Measurements from ENCODE around the gene PILRA.

PILRA gene

GRCh38 chr7:100429637-100430492 is 56.6 kb downstream of the PILRA start, which contains the start of gene MEPCE:
TSS of gene MEPCE (plus strand) at chr7:100429831. CDS start at chr7:100430019, 188 bp downstream.
- Histone ChIP-seq H3K27ac (replicated peaks; ENCODE audit: low read length) (peak within 1 kb of the TSS; percentile 100), H2BK15ac (ENCODE audit: low read length) (peak within 1 kb of the TSS; percentile 90), H3K23ac (ENCODE audit: low read depth, low read length, poor library complexity) (peak within 1 kb of the TSS; percentile 100), H3K9me3 (replicated peaks in 1 of 2; ENCODE audit: control insufficient read depth in 2 of 2, insufficient read depth in 1 of 2, low read depth in 1 of 2, low read length in 2 of 2) (peaks cover 4% of the 10 kb centered on the region in 2 donors), H3K36me3 (replicated peaks in 1 of 2; ENCODE audit: control insufficient read depth in 2 of 2, insufficient read depth in 2 of 2, low read length in 2 of 2) (peaks cover 28 to 45% of the 10 kb centered on the region in 2 donors), H3K4me2 (ENCODE audit: insufficient read depth, low read length, poor library complexity, severe bottlenecking) (peak within 1 kb of the TSS; percentile 95), H2BK120ac (ENCODE audit: low read depth, low read length) (peak within 1 kb of the TSS; percentile 98), H4K8ac (ENCODE audit: low read depth, low read length) (peak within 1 kb of the TSS; percentile 94), H3K4ac (ENCODE audit: low read length) (peak within 1 kb of the TSS; percentile 98), H3K27me3 (ENCODE audit: control insufficient read depth in 3 of 3, insufficient read depth in 3 of 3, low read depth in 1 of 3, low read length in 3 of 3) (peaks cover 0 to 2% (median 0%) of the 10 kb centered on the region in 3 experiments), H3K9ac (ENCODE audit: low read depth, low read length, poor library complexity) (peak within 1 kb of the TSS; percentile 95), H2BK5ac (ENCODE audit: low read length) (peak within 1 kb of the TSS; percentile 96), H3K4me3 (ENCODE audit: low read length in 2 of 2) (peak within 1 kb of the TSS; percentile 68 to 92), H2AK5ac (ENCODE audit: low read depth, low read length) (peak within 1 kb of the TSS; percentile 100), H3K79me1 (ENCODE audit: low read depth, low read length) (peaks cover 11% of the 10 kb centered on the region), H3K14ac (ENCODE audit: low read length) (peak within 1 kb of the TSS; percentile 99), H2AFZ (ENCODE audit: low read length) (peak within 1 kb of the TSS; percentile 94), H3K4me1 (ENCODE audit: control insufficient read depth in 2 of 2, insufficient read depth in 1 of 2, low read depth in 1 of 2, low read length in 2 of 2) (peaks cover 23 to 24% of the 10 kb centered on the region in 2 donors), H2BK12ac (ENCODE audit: low read length) (no peak within 1 kb of the TSS), H3K18ac (ENCODE audit: low read length) (peak within 1 kb of the TSS; percentile 100), H4K91ac (ENCODE audit: low read depth, low read length, poor library complexity) (peak within 1 kb of the TSS; percentile 77)
- no CpG with 5 or more reads among the region's 95 CpGs for WGBS, 2 donors (ENCODE audit: extremely low coverage in 2 of 2, insufficient read length in 2 of 2, insufficient replicate concordance in 1 of 2)
- peak; percentile 97 for DNase-seq (ENCODE audit: low spot score)

DNA sequence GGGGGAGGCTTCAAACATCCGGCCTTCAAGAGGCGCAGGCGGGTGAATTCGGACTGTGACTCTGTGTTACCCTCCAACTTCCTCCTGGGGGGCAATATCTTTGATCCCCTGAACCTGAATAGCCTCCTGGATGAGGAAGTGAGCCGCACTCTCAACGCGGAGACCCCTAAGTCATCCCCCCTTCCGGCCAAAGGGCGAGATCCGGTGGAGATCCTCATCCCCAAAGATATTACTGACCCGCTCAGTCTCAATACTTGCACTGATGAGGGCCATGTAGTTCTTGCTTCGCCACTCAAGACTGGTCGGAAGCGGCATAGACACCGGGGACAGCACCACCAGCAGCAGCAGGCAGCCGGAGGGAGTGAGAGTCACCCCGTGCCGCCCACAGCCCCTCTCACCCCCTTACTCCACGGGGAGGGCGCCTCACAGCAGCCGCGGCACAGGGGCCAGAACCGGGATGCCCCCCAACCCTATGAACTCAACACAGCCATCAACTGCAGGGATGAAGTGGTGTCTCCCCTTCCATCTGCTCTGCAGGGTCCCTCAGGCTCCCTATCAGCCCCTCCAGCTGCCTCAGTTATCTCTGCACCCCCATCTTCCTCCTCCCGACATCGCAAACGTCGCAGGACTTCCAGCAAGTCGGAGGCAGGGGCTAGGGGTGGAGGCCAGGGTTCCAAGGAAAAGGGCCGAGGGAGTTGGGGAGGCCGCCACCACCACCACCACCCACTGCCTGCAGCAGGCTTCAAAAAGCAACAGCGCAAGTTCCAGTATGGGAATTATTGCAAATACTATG is 57.4 kb downstream of the PILRA start:
- Histone ChIP-seq H3K4me1 (ENCODE audit: control insufficient read depth in 2 of 2, insufficient read depth in 1 of 2, low read depth in 1 of 2, low read length in 2 of 2) (peaks cover 26 to 30% of the 10 kb centered on the region in 2 donors), H4K91ac (ENCODE audit: low read depth, low read length, poor library complexity) (peak overlapping the region; percentile 77), H4K8ac (ENCODE audit: low read depth, low read length) (peak overlapping the region; percentile 75), H2BK120ac (ENCODE audit: low read depth, low read length) (no peak overlapping the region), H3K27me3 (ENCODE audit: control insufficient read depth in 3 of 3, insufficient read depth in 3 of 3, low read depth in 1 of 3, low read length in 3 of 3) (peaks cover 0 to 2% (median 0%) of the 10 kb centered on the region in 3 experiments), H3K27ac (replicated peaks; ENCODE audit: low read length) (peak overlapping the region; percentile 17), H3K9ac (ENCODE audit: low read depth, low read length, poor library complexity) (peak overlapping the region; percentile 92), H2AFZ (ENCODE audit: low read length) (no peak overlapping the region), H3K36me3 (replicated peaks in 1 of 2; ENCODE audit: control insufficient read depth in 2 of 2, insufficient read depth in 2 of 2, low read length in 2 of 2) (peaks cover 28 to 53% of the 10 kb centered on the region in 2 donors), H2BK12ac (ENCODE audit: low read length) (peak overlapping the region; percentile 76), H2BK5ac (ENCODE audit: low read length) (peak overlapping the region; percentile 96), H3K79me1 (ENCODE audit: low read depth, low read length) (peaks cover 14% of the 10 kb centered on the region), H2AK5ac (ENCODE audit: low read depth, low read length) (peak overlapping the region; percentile 100), H3K4me2 (ENCODE audit: insufficient read depth, low read length, poor library complexity, severe bottlenecking) (peak overlapping the region; percentile 92), H3K9me3 (replicated peaks in 1 of 2; ENCODE audit: control insufficient read depth in 2 of 2, insufficient read depth in 1 of 2, low read depth in 1 of 2, low read length in 2 of 2) (peaks cover 4% of the 10 kb centered on the region in 2 donors), H3K4ac (ENCODE audit: low read length) (peak overlapping the region; percentile 66), H3K18ac (ENCODE audit: low read length) (peak overlapping the region; percentile 100), H3K14ac (ENCODE audit: low read length) (peak overlapping the region; percentile 63), H2BK15ac (ENCODE audit: low read length) (peak overlapping the region; percentile 90), H3K4me3 (ENCODE audit: low read length in 2 of 2) (peak overlapping the region; percentile 68 to 92), H3K23ac (ENCODE audit: low read depth, low read length, poor library complexity) (peak overlapping the region; percentile 87)
- no CpG with 5 or more reads among the region's 31 CpGs for WGBS, 2 donors (ENCODE audit: extremely low coverage in 2 of 2, insufficient read length in 2 of 2, insufficient replicate concordance in 1 of 2)
- DNase-seq (ENCODE audit: low spot score), result no peak

- H2AFZ ChIP-seq (ENCODE audit: low read length), result no peak overlapping the region
- H4K8ac ChIP-seq (ENCODE audit: low read depth, low read length), result peak overlapping the region; percentile 75
- H2BK15ac ChIP-seq (ENCODE audit: low read length), result no peak overlapping the region
- H3K4me1 ChIP-seq (ENCODE audit: control insufficient read depth in 2 of 2, insufficient read depth in 1 of 2, low read depth in 1 of 2, low read length in 2 of 2), result peaks cover 26 to 30% of the 10 kb centered on the region in 2 donors
- H2AK5ac ChIP-seq (ENCODE audit: low read depth, low read length), result peak overlapping the region; percentile 100
- no peak overlapping the region for H3K4me2 ChIP-seq (ENCODE audit: insufficient read depth, low read length, poor library complexity, severe bottlenecking)
- peak overlapping the region; percentile 87 for H3K23ac ChIP-seq (ENCODE audit: low read depth, low read length, poor library complexity)
- peaks cover 0 to 2% (median 0%) of the 10 kb centered on the region in 3 experiments for H3K27me3 ChIP-seq (ENCODE audit: control insufficient read depth in 3 of 3, insufficient read depth in 3 of 3, low read depth in 1 of 3, low read length in 3 of 3)
- peak overlapping the region; percentile 96 for H2BK5ac ChIP-seq (ENCODE audit: low read length)
- peaks cover 16% of the 10 kb centered on the region for H3K79me1 ChIP-seq (ENCODE audit: low read depth, low read length)
- no peak overlapping the region for H4K91ac ChIP-seq (ENCODE audit: low read depth, low read length, poor library complexity)
- DNase-seq (ENCODE audit: low spot score), result no peak
- no peak overlapping the region for H2BK120ac ChIP-seq (ENCODE audit: low read depth, low read length)
- no peak overlapping the region for H3K27ac ChIP-seq (replicated peaks; ENCODE audit: low read length)
- peaks cover 28 to 55% of the 10 kb centered on the region in 2 donors for H3K36me3 ChIP-seq (replicated peaks in 1 of 2; ENCODE audit: control insufficient read depth in 2 of 2, insufficient read depth in 2 of 2, low read length in 2 of 2)
- peak overlapping the region; percentile 23 for H3K4ac ChIP-seq (ENCODE audit: low read length)
- H3K18ac ChIP-seq (ENCODE audit: low read length), result peak overlapping the region; percentile 29
- H3K9ac ChIP-seq (ENCODE audit: low read depth, low read length, poor library complexity), result peak overlapping the region; percentile 92
- H3K9me3 ChIP-seq (replicated peaks in 1 of 2; ENCODE audit: control insufficient read depth in 2 of 2, insufficient read depth in 1 of 2, low read depth in 1 of 2, low read length in 2 of 2), result peaks cover 4% of the 10 kb centered on the region in 2 donors
- peak overlapping the region in 1 of 2 donors; percentile 68 for H3K4me3 ChIP-seq (ENCODE audit: low read length in 2 of 2)
- WGBS, 2 donors (ENCODE audit: extremely low coverage in 2 of 2, insufficient read length in 2 of 2, insufficient replicate concordance in 1 of 2), result no CpG with 5 or more reads among the region's 23 CpGs
- H3K14ac ChIP-seq (ENCODE audit: low read length), result no peak overlapping the region
- H2BK12ac ChIP-seq (ENCODE audit: low read length), result no peak overlapping the region
Measured at GRCh38 chr7:100431286-100431735, 58.0 kb downstream of the PILRA start.
